K562 (cell line): Measurements from ENCODE around the gene GAD1. TPM values are rescaled to one million over a fixed set of nuclear protein-coding genes. Genes with fewer than 3 reads are reported as not detected.

ENCODE experiments used
- BDP1 ChIP-seq: IDR thresholded peaks from 3 replicates; pipeline ENCODE4 v1.6.1; 2011; ENCODE audit not compliant: insufficient read length, insufficient read depth
- CC2D1A ChIP-seq: fragments of 450-650 bp; IDR thresholded peaks from 2 replicates; pipeline ENCODE4 v1.6.1; 2017; ENCODE audit warnings: mild to moderate bottlenecking
- DACH1 ChIP-seq: fragments of 450-650 bp; IDR thresholded peaks from 2 replicates; pipeline ENCODE4 v1.6.1; 2018; ENCODE audit not compliant: partially characterized antibody
- EP300 ChIP-seq: IDR thresholded peaks from 2 replicates; pipeline ENCODE4 v1.6.1; 2012; ENCODE audit warnings: low read length, improper control_type of control experiment
- HMGXB4 ChIP-seq: sonication (generic); formaldehyde crosslinking; IDR thresholded peaks from 2 replicates; pipeline ENCODE4 v1.8.1; 2023; ENCODE audit warnings: mild to moderate bottlenecking, missing genetic modification reagents
- KLF13 ChIP-seq: fragments of 450-650 bp; IDR thresholded peaks from 2 replicates; pipeline ENCODE4 v1.6.1; 2016; ENCODE audit warnings: missing genetic modification characterization, low read depth, mild to moderate bottlenecking, missing compliant biosample characterization, moderate library complexity, borderline replicate concordance
- LEF1 ChIP-seq: fragments of 450-650 bp; IDR thresholded peaks from 2 replicates; pipeline ENCODE4 v1.6.1; 2016; ENCODE audit warnings: mild to moderate bottlenecking
- MAFF ChIP-seq: IDR thresholded peaks from 2 replicates; pipeline ENCODE4 v1.6.1; 2012; ENCODE audit warnings: low read length, improper control_type of control experiment
- MAFG ChIP-seq: fragments of 450-650 bp; conservative IDR thresholded peaks from 2 replicates; pipeline ENCODE4 v1.6.1; 2016; ENCODE audit warnings: missing genetic modification characterization, missing compliant biosample characterization
- MLX ChIP-seq, 2 experiments: fragments of 450-650 bp in 1 of 2; sonication (generic) in 1 of 2; formaldehyde crosslinking; conservative IDR thresholded peaks; 2 replicates each; pipeline versions ENCODE4 v1.4.0 to v1.8.1; 2020 to 2022; ENCODE audit warnings: mild to moderate bottlenecking in 1 of 2, missing genetic modification reagents in 1 of 2
- NFIC ChIP-seq: fragments of 450-650 bp; IDR thresholded peaks from 2 replicates; pipeline ENCODE4 v1.6.1; 2017; ENCODE audit warnings: mild to moderate bottlenecking, inconsistent platforms
- PHTF2 ChIP-seq: fragments of 250-450 bp; sonication (Bioruptor Pico); IDR thresholded peaks from 2 replicates; pipeline ENCODE4 v1.5.0; 2021; ENCODE audit warnings: mild to moderate bottlenecking
- PPARD ChIP-seq: fragments of 250-450 bp; sonication (Bioruptor Pico); IDR thresholded peaks from 2 replicates; pipeline ENCODE4 v1.8.0; 2022; ENCODE audit warnings: inconsistent platforms, mild to moderate bottlenecking, moderate library complexity
- RB1 ChIP-seq: fragments of 450-650 bp; IDR thresholded peaks from 2 replicates; pipeline ENCODE4 v1.6.1; 2017; ENCODE audit warnings: low read depth, mild to moderate bottlenecking
- SAP30 ChIP-seq: fragments of 200-600 bp; sonication (generic); IDR thresholded peaks from 2 replicates; pipeline ENCODE4 v1.6.1; 2012; ENCODE audit warnings: borderline replicate concordance, low read depth, mild to moderate bottlenecking, moderate library complexity, low read length, control low read depth, inconsistent platforms; ENCODE audit not compliant: insufficient read depth, poor library complexity, severe bottlenecking
- SIN3A ChIP-seq, 2 experiments: fragments of 150-350 bp in 1 of 2; IDR thresholded peaks; 2 replicates each; pipeline ENCODE4 v1.6.1; 2011 to 2016; ENCODE audit warnings: borderline replicate concordance in 2 of 2, low read depth in 2 of 2, low read length in 2 of 2, mild to moderate bottlenecking in 2 of 2, moderate library complexity in 2 of 2; ENCODE audit not compliant: control insufficient read depth in 1 of 2
- TBP ChIP-seq: optimal IDR thresholded peaks from 2 replicates; pipeline ENCODE3; 2011; ENCODE audit warnings: low read depth, low read length, improper control_type of control experiment
- XRCC4 ChIP-seq: IDR thresholded peaks from one replicate; pipeline ENCODE4 v1.6.1; 2011; ENCODE audit not compliant: insufficient read depth, insufficient read length; ENCODE audit errors: extremely low read depth
- XRCC5 ChIP-seq: fragments of 200-400 bp; formaldehyde crosslinking; IDR thresholded peaks from 2 replicates; pipeline ENCODE4 v1.6.1; 2017; ENCODE audit warnings: low read depth, mild to moderate bottlenecking, low read length
- ZBTB33 ChIP-seq: sonication (generic); formaldehyde crosslinking; IDR thresholded peaks from 2 replicates; pipeline ENCODE4 v1.8.1; 2023; ENCODE audit warnings: mild to moderate bottlenecking, missing genetic modification reagents
- ZNF133 ChIP-seq: fragments of 250-450 bp; sonication (Bioruptor Pico); IDR thresholded peaks from 2 replicates; pipeline ENCODE4 v1.4.0; 2020; ENCODE audit warnings: mild to moderate bottlenecking
- ZNF253 ChIP-seq: fragments of 250-450 bp; sonication (Bioruptor Pico); conservative IDR thresholded peaks from 2 replicates; pipeline ENCODE4 v1.6.1; 2021; ENCODE audit warnings: mild to moderate bottlenecking
- ZNF324 ChIP-seq: fragments of 250-450 bp; sonication (Bioruptor Pico); IDR thresholded peaks from 2 replicates; pipeline ENCODE4 v1.4.0; 2020; ENCODE audit warnings: mild to moderate bottlenecking
- ZNF444 ChIP-seq: fragments of 250-450 bp; sonication (Bioruptor Pico); IDR thresholded peaks from 2 replicates; pipeline ENCODE4 v1.4.0; 2020; ENCODE audit warnings: mild to moderate bottlenecking, moderate library complexity
- ZZZ3 ChIP-seq: fragments of 450-650 bp; IDR thresholded peaks from 2 replicates; pipeline ENCODE4 v1.6.1; 2016; ENCODE audit warnings: antibody characterized with exemption, mild to moderate bottlenecking, moderate library complexity
- polyA plus RNA-seq, 8 experiments: library from polyadenylated mRNA; depleted of rRNA in 4 of 8; stranded (reverse) in 5 of 8; unstranded in 3 of 8; fragments of >200 nt; fragmentation: Nextera tagmentation in 2 of 8; fragmentation: Illumina TruSeq in 1 of 8; extraction: Ambion mirVana in 2 of 8; extraction: Trizol in 1 of 8; gene quantifications; 2 replicates each; pipeline versions ENCODE4 v1.2.1 to v1.2.3, GENCODE V29; 2011 to 2014; ENCODE audit warnings: inconsistent platforms in 1 of 8, missing spikeins in 1 of 8
- total RNA-seq, 7 experiments: library from RNA; depleted of rRNA in 6 of 7; stranded (reverse); fragments of >200 nt in 6 of 7; fragmentation: Illumina TruSeq in 2 of 7; extraction: Trizol in 2 of 7; gene quantifications; 2 replicates each; pipeline versions ENCODE4 v1.2.1 to v1.2.3, GENCODE V29; 2011 to 2021; ENCODE audit warnings: low replicate concordance in 1 of 7

GAD1 gene
- total and polyA plus RNA-seq, 9 of the 15 experiments (the other 6 are each of a cell fraction or from before 2014, with no cell fraction given) = 2.7 to 29.1 (median 15.7) TPM

- peak in 1 of 2 experiments; percentile 61; a peak in 2 of 4 replicates for TF ChIP-seq SIN3A (IDR thresholded peaks at IDR 0.05; ENCODE audit: borderline replicate concordance in 2 of 2, control insufficient read depth in 1 of 2, low read depth in 2 of 2, low read length in 2 of 2)
- no peak for TF ChIP-seq MLX (CRISPR knock-in tag; conservative IDR thresholded peaks at IDR 0.05)
- TF ChIP-seq ZZZ3 = no peak
- TF ChIP-seq ZNF253 = no peak
- TF ChIP-seq HMGXB4 (CRISPR knock-in tag) = 0 out of 2 replicates have a peak, but pooled peaks have one; percentile 33
- TF ChIP-seq XRCC4 = no peak
- 0 out of 2 replicates have a peak, but pooled peaks have one; percentile 11 for TF ChIP-seq EP300
- peak; percentile 37; the same call in 1 of the 2 replicates for TF ChIP-seq CC2D1A
- no peak; the same call in 1 of the 2 replicates for TF ChIP-seq RB1
- TF ChIP-seq KLF13 (tag) = 0 out of 2 replicates have a peak, but pooled peaks have one; percentile 55
- peak; percentile 73 for TF ChIP-seq SAP30
- no peak for TF ChIP-seq NFIC
- no peak for TF ChIP-seq BDP1
- no peak for TF ChIP-seq LEF1
- no peak for TF ChIP-seq MAFG (tag)
- 0 out of 2 replicates have a peak, but pooled peaks have one; percentile 13 for TF ChIP-seq MAFF
- TF ChIP-seq PPARD = no peak
- peak; percentile 64; the same call in 1 of the 2 replicates for TF ChIP-seq XRCC5
- no peak for TF ChIP-seq PHTF2 (CRISPR knock-in tag)
- no peak for TF ChIP-seq ZNF133
- no peak for TF ChIP-seq ZNF444
- 0 out of 2 replicates have a peak, but pooled peaks have one; percentile 36 for TF ChIP-seq ZBTB33 (CRISPR knock-in tag)
- TF ChIP-seq ZNF324 (CRISPR knock-in tag) = 0 out of 2 replicates have a peak, but pooled peaks have one; percentile 15
- TF ChIP-seq DACH1 = peak; percentile 43
- peak; percentile 25 for TF ChIP-seq TBP
Observed at GRCh38 chr2:170770008-170770605, 46.6 kb upstream of the GAD1 start, which contains the start of gene ERICH2 (continued).
